WTC11 (cell line): ENCODE data around the gene MAP3K5. TPM values are rescaled to one million over a fixed set of nuclear protein-coding genes. Genes with fewer than 3 reads are reported as not detected.

Source experiments
- ATAC-seq: fragments of 200-7000 bp; cut with Tn5 transposase; 2 replicates; pipeline ENCODE4 v1.10.0; 2021; ENCODE audit warnings: mild to moderate bottlenecking, moderate library complexity
- CTCF ChIA-PET: fragments of 300-600 bp; sonication (Branson Sonifier 250); formaldehyde crosslinking; loops from one replicate; lab custom pipeline; 2021; ENCODE audit warnings: antibody characterized with exemption; lab: Charles Lee
- POLR2A ChIA-PET: fragments of 350-600 bp; sonication (Branson Sonifier 250); formaldehyde crosslinking; loops from one replicate; lab custom pipeline; 2021; ENCODE audit warnings: antibody characterized with exemption; lab: Charles Lee
- DNase-seq: peaks from one replicate; pipeline ENCODE4 v3.0.0; 2021; ENCODE audit warnings: low spot score
- H3K27ac Mint-ChIP-seq: 2 replicates; pipeline ENCODE4 v1.8.0; 2021; ENCODE audit warnings: mixed read lengths
- H3K27me3 Mint-ChIP-seq: 2 replicates; pipeline ENCODE4 v1.8.0; 2021; ENCODE audit warnings: low read depth, mild to moderate bottlenecking, moderate library complexity, mixed read lengths
- H3K36me3 Mint-ChIP-seq: 2 replicates; pipeline ENCODE4 v1.8.0; 2021; ENCODE audit warnings: mixed read lengths
- H3K4me1 Mint-ChIP-seq: 2 replicates; pipeline ENCODE4 v1.8.0; 2022; ENCODE audit warnings: mixed read lengths
- H3K4me3 Mint-ChIP-seq: 2 replicates; pipeline ENCODE4 v1.8.0; 2021; ENCODE audit warnings: mild to moderate bottlenecking, moderate library complexity, mixed read lengths
- H3K9me3 Mint-ChIP-seq: 2 replicates; pipeline ENCODE4 v1.8.0; 2021; ENCODE audit warnings: mixed read lengths
- CREB1 ChIP-seq: sonication (generic); formaldehyde crosslinking; IDR thresholded peaks from 2 replicates; pipeline ENCODE4 v1.8.0; 2023; ENCODE audit warnings: mild to moderate bottlenecking, missing genetic modification reagents
- E2F1 ChIP-seq: sonication (generic); formaldehyde crosslinking; IDR thresholded peaks from 2 replicates; pipeline ENCODE4 v1.8.0; 2022; ENCODE audit warnings: mild to moderate bottlenecking, missing genetic modification reagents
- E2F4 ChIP-seq: sonication (generic); formaldehyde crosslinking; IDR thresholded peaks from 2 replicates; pipeline ENCODE4 v1.8.1; 2022; ENCODE audit warnings: low read depth, mild to moderate bottlenecking, moderate library complexity, missing genetic modification reagents, borderline replicate concordance
- E2F5 ChIP-seq: sonication (generic); formaldehyde crosslinking; IDR thresholded peaks from 2 replicates; pipeline ENCODE4 v1.8.1; 2022; ENCODE audit warnings: mild to moderate bottlenecking, moderate library complexity, missing genetic modification reagents
- FOXP4 ChIP-seq: sonication (generic); formaldehyde crosslinking; IDR thresholded peaks from 2 replicates; pipeline ENCODE4 v1.8.0; 2022; ENCODE audit warnings: mild to moderate bottlenecking, missing genetic modification reagents
- HMGA2 ChIP-seq: fragments of 250-450 bp; sonication (Bioruptor Pico); IDR thresholded peaks from 2 replicates; pipeline ENCODE4 v1.4.0; 2021; ENCODE audit warnings: mild to moderate bottlenecking, moderate library complexity
- IRF1 ChIP-seq: sonication (generic); formaldehyde crosslinking; IDR thresholded peaks from 2 replicates; pipeline ENCODE4 v1.8.0; 2023; ENCODE audit warnings: missing genetic modification reagents
- NFYB ChIP-seq: sonication (generic); formaldehyde crosslinking; conservative IDR thresholded peaks from 2 replicates; pipeline ENCODE4 v1.8.0; 2022; ENCODE audit warnings: low read depth, missing genetic modification reagents
- TP53 ChIP-seq: sonication (generic); formaldehyde crosslinking; IDR thresholded peaks from 2 replicates; pipeline ENCODE4 v1.8.1; 2023; ENCODE audit warnings: mild to moderate bottlenecking, missing genetic modification reagents
- USF1 ChIP-seq: sonication (generic); formaldehyde crosslinking; IDR thresholded peaks from 2 replicates; pipeline ENCODE4 v1.8.0; 2022; ENCODE audit warnings: mild to moderate bottlenecking, missing genetic modification reagents
- ZBTB21 ChIP-seq: sonication (generic); formaldehyde crosslinking; IDR thresholded peaks from 2 replicates; pipeline ENCODE4 v1.8.1; 2023; ENCODE audit warnings: mild to moderate bottlenecking, missing genetic modification reagents, borderline replicate concordance
- ZMAT4 ChIP-seq: fragments of 250-450 bp; sonication (Bioruptor Pico); IDR thresholded peaks from 2 replicates; pipeline ENCODE4 v1.9.0; 2021; ENCODE audit warnings: mild to moderate bottlenecking
- ZNF138 ChIP-seq: sonication (generic); formaldehyde crosslinking; conservative IDR thresholded peaks from 2 replicates; pipeline ENCODE4 v1.8.1; 2022; ENCODE audit warnings: mild to moderate bottlenecking, moderate library complexity, missing genetic modification reagents
- ZNF263 ChIP-seq: sonication (generic); formaldehyde crosslinking; IDR thresholded peaks from 2 replicates; pipeline ENCODE4 v1.8.1; 2022; ENCODE audit warnings: low read depth, mild to moderate bottlenecking, moderate library complexity, missing genetic modification reagents
- total RNA-seq: library from RNA; stranded (reverse); gene quantifications from 3 replicates; pipeline ENCODE4 v1.2.3, GENCODE V29; 2021

MAP3K5 gene
- total RNA-seq, 1 experiment from 2014 or later = 1.6 TPM

- ATAC-seq = no peak
Measured at GRCh38 chr6:136809091-136809860, 17.0 kb upstream of the MAP3K5 start.

More at GRCh38 chr6:136809091-136809860, 17.0 kb upstream of the MAP3K5 start:
- POLR2A ChIA-PET = interaction anchor here (0.7 kb wide), 1 partner anchor 886 kb away, joined by 4 read pairs; no protein-coding TSS in a partner anchor
- CTCF ChIA-PET = no interaction called here
- no peak for DNase-seq
- no peaks in the 10 kb centered on the region for H3K9me3 Mint-ChIP-seq
- H3K27ac Mint-ChIP-seq = no peak overlapping the region
- H3K4me1 Mint-ChIP-seq = peaks cover 6% of the 10 kb centered on the region; the same call in 1 of the 2 replicates
- no peak overlapping the region for H3K4me3 Mint-ChIP-seq
- H3K27me3 Mint-ChIP-seq = no peaks in the 10 kb centered on the region
- no peaks in the 10 kb centered on the region for H3K36me3 Mint-ChIP-seq
- TF ChIP-seq FOXP4 (CRISPR knock-in tag) = no peak
- no peak for TF ChIP-seq ZMAT4 (CRISPR knock-in tag)
- no peak for TF ChIP-seq ZNF263
- no peak for TF ChIP-seq IRF1 (CRISPR knock-in tag)
- TF ChIP-seq ZBTB21 = no peak
- no peak for TF ChIP-seq ZNF138 (CRISPR knock-in tag)
- TF ChIP-seq USF1 (CRISPR knock-in tag) = no peak
- no peak for TF ChIP-seq HMGA2 (CRISPR knock-in tag)
- no peak for TF ChIP-seq E2F5 (CRISPR knock-in tag)
- TF ChIP-seq CREB1 (CRISPR knock-in tag) = no peak
- TF ChIP-seq E2F4 (CRISPR knock-in tag) = no peak
- TF ChIP-seq TP53 (CRISPR knock-in tag) = no peak
- TF ChIP-seq E2F1 (CRISPR knock-in tag) = no peak
- TF ChIP-seq NFYB (CRISPR knock-in tag) = no peak
